HG02885 (cell line): ENCODE measurements around the gene ERBB3.

Experiments used
- ATAC-seq: cut with Tn5 transposase; IDR thresholded peaks from one replicate; pipeline ENCODE4 v1.9.1; 2021; ENCODE audit warnings: mild to moderate bottlenecking; ENCODE audit not compliant: unreplicated experiment, poor library complexity

The ERBB3 gene

GRCh38 chr12:56078931-56079722, 838 bp upstream of the ERBB3 start:
- ATAC-seq = peak; percentile 70

GRCh38 chr12:56080556-56081138, 682 bp downstream of the ERBB3 start:
- no peak for ATAC-seq

- no peak for ATAC-seq
Measured at GRCh38 chr12:56081393-56082347, 1.7 kb downstream of the ERBB3 start.

- no peak for ATAC-seq
Measured at GRCh38 chr12:56082382-56082781, 2.4 kb downstream of the ERBB3 start.

- ATAC-seq = no peak
Measured at GRCh38 chr12:56082967-56083366, 3.0 kb downstream of the ERBB3 start.

- ATAC-seq = no peak
Measured at GRCh38 chr12:56084958-56085543, 5.1 kb downstream of the ERBB3 start.

GRCh38 chr12:56086096-56086495, 6.1 kb downstream of the ERBB3 start:
- ATAC-seq = no peak

GRCh38 chr12:56086608-56087007, 6.6 kb downstream of the ERBB3 start:
- no peak for ATAC-seq

- ATAC-seq = no peak
Measured at GRCh38 chr12:56087220-56087619, 7.3 kb downstream of the ERBB3 start.

GRCh38 chr12:56097738-56098137, 17.8 kb downstream of the ERBB3 start:
- ATAC-seq = no peak

- ATAC-seq = no peak
Measured at GRCh38 chr12:56098592-56098991, 18.6 kb downstream of the ERBB3 start.

GRCh38 chr12:56099787-56100186, 19.8 kb downstream of the ERBB3 start:
- ATAC-seq = no peak

- no peak for ATAC-seq
Measured at GRCh38 chr12:56101045-56101444, 21.1 kb downstream of the ERBB3 start.

GRCh38 chr12:56102683-56103065, 22.7 kb downstream of the ERBB3 start:
- no peak for ATAC-seq

- ATAC-seq = no peak
Measured at GRCh38 chr12:56103066-56103711, 23.2 kb downstream of the ERBB3 start.

GRCh38 chr12:56103823-56104108, 23.8 kb downstream of the ERBB3 start:
- ATAC-seq = no peak

- ATAC-seq = peak; percentile 93
Measured at GRCh38 chr12:56104109-56104814, 24.3 kb downstream of the ERBB3 start, which contains the start of gene PA2G4. TSS of gene PA2G4 (plus strand) at chr12:56104559. CDS start at chr12:56104738, 179 bp downstream.

- peak; percentile 22 for ATAC-seq
Measured at GRCh38 chr12:56104815-56105608, 25.0 kb downstream of the ERBB3 start.

- ATAC-seq = no peak
Measured at GRCh38 chr12:56105609-56105902, 25.6 kb downstream of the ERBB3 start.
